Posterior vena cava (tissue), 2 donors: ENCODE data around the gene SRSF1. TPM values are rescaled to one million over a fixed set of nuclear protein-coding genes. Genes with fewer than 3 reads are reported as not detected.

Experiments
- DNase-seq: peaks from one replicate; pipeline ENCODE4 v3.0.0-alpha.2; 2020; ENCODE audit warnings: low spot score
- intact Hi-C, 2 donors: fragments of 100-400 bp; cut with DNase I; formaldehyde crosslinking; loops; one replicate each; pipeline versions ENCODE4 v1.14.1 to v1.14.2; 2022 to 2023
- total RNA-seq, 2 donors: library from RNA; stranded (reverse); fragmentation: NEBNext Ultra II Directional; extraction: Animal tissue kit (Norgen Biotek cat#: 25700); gene quantifications; one replicate each; pipeline ENCODE4 v1.2.1, GENCODE V29; 2021
- donor health status: DM: yes; HTN: yes; CAD: no.
- donor health status: DM: yes; HTN: yes; CAD: no.

Gene SRSF1
- total RNA-seq, 2 donors from 2014 or later, result 120 to 152 TPM

DNA sequence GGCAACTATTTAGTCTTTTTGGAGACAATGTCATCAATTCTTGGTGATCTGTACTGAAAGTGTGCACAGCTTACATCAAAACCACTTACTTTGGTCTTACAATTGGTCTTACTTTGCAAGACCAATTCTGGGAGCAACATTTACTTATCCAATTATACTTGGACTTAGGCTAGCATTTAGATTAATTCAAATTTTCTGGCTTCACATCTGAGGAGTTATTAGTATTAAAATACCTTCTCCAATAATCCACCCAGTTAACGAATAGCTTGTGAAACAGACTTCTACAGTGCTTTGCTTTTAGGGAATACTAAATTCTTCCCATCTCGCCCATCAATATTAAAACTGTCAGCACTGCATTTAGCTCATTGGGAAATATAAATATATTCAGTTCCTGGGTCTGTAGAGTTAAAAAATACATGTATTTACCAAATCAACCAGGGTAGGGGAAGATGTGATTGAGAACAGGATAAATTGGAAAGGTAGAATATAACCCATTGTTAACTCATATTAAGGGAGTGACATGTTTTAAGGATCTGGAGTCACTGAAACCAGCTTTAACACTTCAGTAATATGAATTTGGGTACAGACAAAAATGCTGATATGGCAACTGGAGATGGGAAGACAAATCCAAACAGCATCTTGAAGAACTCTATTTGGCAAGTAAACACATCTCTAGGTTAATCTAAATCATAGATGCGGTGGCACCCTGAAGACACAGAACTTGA, 9.8 kb downstream of the SRSF1 start:
- DNase-seq, result no peak
- intact Hi-C loops, result loop anchor here in 1 of 2 donors (5.0 kb wide), 1 partner anchor 140 kb away; no protein-coding TSS in a partner anchor

- DNase-seq, result no peak
- intact Hi-C loops, result loop anchor here (2.0 to 5.0 kb wide), 2 partner anchors 137 to 138 kb away; no protein-coding TSS in a partner anchor
These were observed 11.7 kb downstream of the SRSF1 start for GRCh38 chr17:57995076-57995956.

- DNase-seq, result no peak
- intact Hi-C loops, result loop anchor here (2.0 to 5.0 kb wide), 2 partner anchors 117 to 136 kb away; no protein-coding TSS in a partner anchor
These were observed 12.6 kb downstream of the SRSF1 start for GRCh38 chr17:57994436-57994835.

DNA sequence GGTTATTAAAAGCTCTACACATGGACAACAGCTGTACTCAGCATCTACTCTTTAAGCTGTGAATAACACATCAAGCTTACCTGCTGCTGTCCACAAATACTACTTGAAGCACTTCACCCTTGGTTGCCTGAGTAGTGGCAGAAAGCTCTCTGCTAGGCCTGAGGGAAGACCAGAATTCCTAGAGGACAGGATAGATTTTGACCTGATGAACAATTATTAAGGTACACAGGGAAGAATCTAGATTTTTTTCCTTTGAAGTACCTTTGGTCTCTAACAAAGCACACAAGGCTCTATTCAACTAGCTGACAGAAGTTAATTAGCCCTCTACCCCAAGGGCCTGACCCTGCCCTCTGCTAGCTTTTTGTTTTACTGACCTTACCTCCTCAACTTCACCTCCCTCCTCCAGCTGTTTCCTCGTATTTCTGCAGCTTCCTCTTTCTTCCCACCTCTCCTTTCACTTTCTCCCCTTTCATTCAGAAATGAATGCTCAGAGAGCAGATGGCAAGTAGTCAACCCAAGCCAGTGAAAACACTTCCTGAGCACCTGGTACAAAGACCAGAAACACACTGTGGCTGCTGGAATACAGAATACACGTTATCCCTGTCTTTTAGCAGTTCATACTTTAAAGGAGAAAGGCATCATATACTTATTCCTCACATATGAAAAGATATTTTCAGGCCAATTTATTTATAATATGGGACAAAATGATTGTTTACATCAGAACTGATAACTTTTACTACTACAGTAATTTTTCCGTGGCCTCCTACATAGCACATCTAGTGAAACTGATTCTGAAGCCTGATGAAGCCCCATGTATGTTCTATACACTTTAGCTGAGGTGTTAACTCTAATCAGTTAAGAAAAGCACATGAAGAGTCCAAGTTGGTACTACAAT, 13.3 kb downstream of the SRSF1 start:
- DNase-seq, result no peak
- intact Hi-C loops, result loop anchor here (2.0 to 5.0 kb wide), 2 partner anchors 116 to 135 kb away; no protein-coding TSS in a partner anchor

- no peak for DNase-seq
- intact Hi-C loops, result loop anchor here in 1 of 2 donors (5.0 kb wide), 1 partner anchor 114 kb away; no protein-coding TSS in a partner anchor
These were observed 15.5 kb downstream of the SRSF1 start for GRCh38 chr17:57991537-57991936.

DNA sequence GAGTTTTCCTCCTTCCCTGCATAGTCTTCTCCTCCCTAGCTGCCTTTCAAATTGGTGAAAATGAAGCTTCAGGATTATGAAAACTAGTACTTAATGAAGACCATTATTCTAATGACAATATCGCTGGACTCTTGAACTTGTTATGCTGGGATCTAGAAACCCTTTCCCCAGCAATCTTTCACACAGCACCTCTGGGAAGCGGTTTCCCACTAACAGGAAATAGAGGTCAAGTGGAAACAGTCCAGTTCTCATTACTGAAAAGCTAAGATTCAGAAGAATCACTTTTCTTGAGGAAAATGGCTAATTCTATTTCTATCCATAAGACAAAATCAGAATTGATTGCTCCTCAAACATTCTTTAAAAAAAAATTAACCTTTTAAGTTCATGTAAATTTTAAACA, 17.0 kb downstream of the SRSF1 start:
- no peak for DNase-seq
- intact Hi-C loops, result loop anchor here in 1 of 2 donors (5.0 kb wide), 1 partner anchor 113 kb away; no protein-coding TSS in a partner anchor

DNA sequence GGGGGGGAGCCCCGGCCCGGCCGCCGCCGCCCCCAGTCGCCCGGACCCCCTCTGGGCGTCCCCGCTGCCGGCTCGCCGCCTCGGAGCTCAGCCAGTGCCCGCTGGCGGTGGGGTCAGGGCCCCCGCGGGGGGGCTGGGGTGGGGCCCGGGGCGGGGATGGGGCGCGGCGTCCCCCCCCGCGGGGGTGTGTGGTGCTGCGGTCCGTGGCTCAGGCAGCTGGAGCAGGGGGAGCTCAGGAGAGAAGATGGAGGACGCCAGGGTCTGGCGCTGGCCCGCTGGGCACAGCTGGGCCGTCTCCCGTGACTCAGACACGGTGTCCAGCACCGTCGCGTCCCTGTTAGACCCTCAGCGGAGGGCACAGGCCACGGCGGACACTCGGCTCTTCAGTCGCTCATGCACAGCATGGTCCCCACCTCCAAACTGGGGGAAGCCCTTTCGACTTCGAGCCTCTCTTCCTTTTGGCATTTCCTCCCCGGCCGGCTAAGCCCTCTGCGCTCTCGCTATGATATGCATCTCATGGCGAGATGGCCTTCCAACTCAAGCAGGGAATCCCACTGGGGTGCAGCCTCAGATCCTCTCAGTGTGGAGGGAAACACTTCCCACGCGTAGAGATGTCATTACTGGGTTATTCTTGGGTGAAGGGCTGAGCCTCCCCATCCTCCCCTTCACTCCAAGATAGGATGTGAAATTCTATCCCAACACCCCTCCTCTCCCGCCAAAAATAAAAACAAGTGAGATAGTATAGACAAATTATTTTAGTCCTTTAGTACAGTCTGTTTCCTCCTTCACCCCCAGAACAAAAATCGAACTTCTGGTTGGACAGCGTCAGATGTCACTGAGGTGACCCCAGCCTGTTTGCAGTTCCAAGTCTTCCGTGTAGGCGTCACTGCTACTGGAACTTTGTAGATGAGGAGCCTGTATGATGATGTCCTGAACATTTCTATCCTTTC, 18.5 kb downstream of the SRSF1 start:
- DNase-seq, result peak; percentile 90
- intact Hi-C loops, result loop anchor here in 1 of 2 donors (5.0 kb wide), 1 partner anchor 36 kb away; no protein-coding TSS in a partner anchor

DNA sequence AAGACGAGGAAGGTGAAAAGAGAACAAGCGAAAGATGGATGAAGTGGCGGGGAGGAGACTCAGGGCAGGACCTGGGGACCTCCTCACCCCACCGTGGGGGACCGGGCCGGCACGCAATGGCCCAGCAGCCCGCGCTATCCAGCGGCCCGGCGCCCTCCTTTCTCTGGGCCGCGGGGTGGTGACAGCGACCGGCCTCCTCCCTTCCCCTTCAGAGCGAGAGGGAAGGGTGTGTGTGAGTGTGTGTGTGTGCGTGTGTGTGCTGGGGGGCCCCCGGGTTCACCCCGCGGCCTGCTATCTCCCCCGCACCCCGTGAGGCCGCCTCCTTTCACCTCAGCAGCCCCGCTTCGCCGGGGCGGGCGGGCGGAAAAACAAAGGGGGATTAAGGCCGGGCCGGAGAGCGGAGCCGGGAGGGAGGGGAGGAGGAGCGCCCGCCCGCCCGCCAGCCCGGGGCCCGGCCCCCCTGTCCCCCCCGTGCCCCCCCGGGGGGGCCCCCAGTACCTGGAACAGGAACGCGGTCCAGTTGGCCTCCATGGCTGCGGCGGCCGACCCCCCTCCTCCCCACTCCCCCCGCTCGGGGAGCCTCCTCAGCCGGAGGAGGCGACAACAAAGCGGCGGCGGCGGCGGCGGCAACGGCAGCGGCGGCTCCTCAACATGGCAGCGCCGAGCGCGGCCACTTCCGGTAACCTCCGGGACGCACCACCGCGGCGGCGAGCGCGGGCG, 19.3 kb downstream of the SRSF1 start, which contains the start of gene VEZF1:
VEZF1 (minus strand) TSS at position 674 of the 720 bp plus-strand sequence; CDS start at position 531, 143 bp downstream.
- peak; percentile 94 for DNase-seq
- intact Hi-C loops, result loop anchor here in 1 of 2 donors (5.0 kb wide), 1 partner anchor 35 kb away; no protein-coding TSS in a partner anchor

- intact Hi-C loops, result loop anchor here in 1 of 2 donors (5.0 kb wide), 1 partner anchor 35 kb away; no protein-coding TSS in a partner anchor
- DNase-seq, result peak; percentile 80
These were observed 20.0 kb downstream of the SRSF1 start for GRCh38 chr17:57986841-57987580.

DNA sequence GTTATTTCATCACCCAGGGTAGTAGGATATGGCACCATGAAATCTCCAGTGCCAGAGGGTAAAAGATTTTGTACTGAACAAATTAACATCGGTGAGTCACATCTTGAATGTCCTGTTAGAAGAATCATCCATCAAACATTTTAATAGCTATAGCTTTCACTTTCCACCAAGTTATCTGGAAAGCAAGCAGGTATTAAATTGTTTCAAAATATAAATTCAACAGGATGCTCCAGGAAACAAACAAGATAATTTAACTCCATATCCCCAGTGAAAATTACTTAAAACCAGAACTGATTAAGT, 21.4 kb downstream of the SRSF1 start:
- DNase-seq, result no peak
- intact Hi-C loops, result loop anchor here in 1 of 2 donors (5.0 kb wide), 1 partner anchor 33 kb away; no protein-coding TSS in a partner anchor

GRCh38 chr17:57984936-57985674, 21.9 kb downstream of the SRSF1 start:
- intact Hi-C loops, result loop anchor here in 1 of 2 donors (5.0 kb wide), 1 partner anchor 33 kb away; no protein-coding TSS in a partner anchor
- DNase-seq, result no peak

GRCh38 chr17:57984261-57984890, 22.7 kb downstream of the SRSF1 start:
- intact Hi-C loops, result no loop called here
- no peak for DNase-seq

DNA sequence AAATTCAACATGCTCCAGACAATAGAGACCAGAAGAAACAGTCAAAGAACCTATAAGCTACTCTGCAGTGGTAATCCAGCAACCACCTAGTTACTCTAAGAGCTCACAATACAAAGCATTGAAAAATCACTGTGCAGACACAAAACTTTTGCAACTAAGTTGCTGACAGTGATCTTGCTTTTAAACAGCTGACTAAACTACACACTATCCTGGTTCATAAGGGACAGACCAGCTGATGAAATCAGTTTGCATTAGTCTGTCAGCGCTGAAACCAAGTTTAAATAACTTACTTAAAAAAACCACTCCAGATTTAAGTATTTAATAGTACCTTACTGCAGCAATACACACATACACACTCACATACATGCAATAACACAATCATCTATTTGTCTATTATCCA, 23.6 kb downstream of the SRSF1 start:
- no peak for DNase-seq
- intact Hi-C loops, result no loop called here

- intact Hi-C loops, result no loop called here
- DNase-seq, result peak; percentile 38
These were observed 24.4 kb downstream of the SRSF1 start for GRCh38 chr17:57982452-57983170.
